Urothelium cell line (cell line): Measurements from ENCODE around the gene GEN1.
A peak's percentile ranks its signal among the peaks of the same experiment; 100 is the strongest.
"Not testable (repeated sequence)": the region's sequence is repeated elsewhere in the genome, so short reads cannot be mapped to it uniquely, and the experiment has no call there.

Experiments used
- DNase-seq: peaks from one replicate; pipeline ENCODE4 v3.0.0; 2011; ENCODE audit warnings: low spot score, mixed read lengths
- FAIRE-seq: peaks from 2 replicates; lab custom pipeline; 2011; peaks lifted over from hg19 to GRCh38; lab: Jason Lieb, UNC

The GEN1 gene

GRCh38 chr2:17821535-17822444 lies 67.9 kb downstream of the GEN1 start:
- DNase-seq (no peak), FAIRE-seq (no peak)

- FAIRE-seq (no peak), DNase-seq (no peak)
Observed at GRCh38 chr2:17822445-17823117, 68.6 kb downstream of the GEN1 start.

- FAIRE-seq, DNase-seq: not testable (repeated sequence)
Observed at GRCh38 chr2:17823646-17824045, 69.7 kb downstream of the GEN1 start.

- no peak for FAIRE-seq
Observed at GRCh38 chr2:17827316-17827715, 73.4 kb downstream of the GEN1 start.

GRCh38 chr2:17827785-17828184 lies 73.8 kb downstream of the GEN1 start:
- DNase-seq = no peak
- FAIRE-seq = no peak

More at GRCh38 chr2:17827316-17827715, 73.4 kb downstream of the GEN1 start:
- no peak for DNase-seq

- no peak for FAIRE-seq
Observed at GRCh38 chr2:17830053-17831034, 76.4 kb downstream of the GEN1 start.

GRCh38 chr2:17835516-17835915 lies 81.6 kb downstream of the GEN1 start:
- FAIRE-seq (no peak), DNase-seq (no peak)

More at GRCh38 chr2:17830053-17831034, 76.4 kb downstream of the GEN1 start:
- DNase-seq = peak; percentile 85
